CD4-positive, alpha-beta T cell (primary cell): ENCODE data around the gene WDR11. TPM values are rescaled to one million over a fixed set of nuclear protein-coding genes. Genes with fewer than 3 reads are reported as not detected.
A peak's percentile ranks its signal among the peaks of the same experiment; 100 is the strongest.

Experiments
- ATAC-seq: fragments of 200-7000 bp; cut with Tn5 transposase; one replicate; pipeline ENCODE4 v1.10.0; 2022; ENCODE audit warnings: mild to moderate bottlenecking; ENCODE audit not compliant: poor library complexity
- CTCF ChIA-PET: fragments of 350-600 bp; sonication (Branson Sonifier 250); formaldehyde crosslinking; loops from one replicate; lab custom pipeline; 2021; ENCODE audit warnings: antibody characterized with exemption, inconsistent platforms; lab: Charles Lee
- POLR2A ChIA-PET: fragments of 350-600 bp; sonication (Branson Sonifier 250); formaldehyde crosslinking; loops from one replicate; lab custom pipeline; 2021; ENCODE audit warnings: antibody characterized with exemption, inconsistent platforms; lab: Charles Lee
- DNase-seq, 14 experiments: peaks; one replicate each; pipeline ENCODE4 v3.0.0-alpha.2; 2013 to 2020; ENCODE audit warnings: mixed read lengths in 2 of 14
- H3K27ac ChIP-seq, 2 donors: one replicate each; pipeline versions ENCODE4 v1.5.1 to v1.7.0; 2013; ENCODE audit warnings: low read length in 2 of 2, low read depth in 1 of 2, mild to moderate bottlenecking in 1 of 2
- H3K27me3 ChIP-seq, 2 experiments: 1 replicate in 1 of 2; 2 replicates in 1 of 2; pipeline versions ENCODE4 v1.6.1 to v1.7.0; 2013; ENCODE audit warnings: low read length in 2 of 2, control low read depth in 1 of 2, mild to moderate bottlenecking in 1 of 2, moderate library complexity in 1 of 2; ENCODE audit not compliant: insufficient read depth in 2 of 2, control insufficient read depth in 1 of 2
- H3K36me3 ChIP-seq: one replicate; pipeline ENCODE4 v1.6.1; 2013; ENCODE audit warnings: low read length, control low read depth; ENCODE audit not compliant: insufficient read depth
- H3K4me1 ChIP-seq: one replicate; pipeline ENCODE4 v1.6.1; 2013; ENCODE audit warnings: low read length, control low read depth; ENCODE audit not compliant: insufficient read depth
- H3K4me3 ChIP-seq: one replicate; pipeline ENCODE4 v1.5.1; 2013; ENCODE audit warnings: mild to moderate bottlenecking, low read length, moderate library complexity
- H3K9me3 ChIP-seq, 2 experiments: 1 replicate in 1 of 2; 2 replicates in 1 of 2; pipeline versions ENCODE4 v1.6.1 to v1.7.0; 2013; ENCODE audit warnings: low read length in 2 of 2, mild to moderate bottlenecking in 2 of 2, control low read depth in 1 of 2, moderate library complexity in 1 of 2; ENCODE audit not compliant: control insufficient read depth in 1 of 2, insufficient read depth in 1 of 2
- H3K27ac Mint-ChIP-seq: one replicate; pipeline ENCODE4 v1.8.0; 2020; ENCODE audit warnings: mixed read lengths
- H3K27me3 Mint-ChIP-seq: one replicate; pipeline ENCODE4 v1.8.0; 2021; ENCODE audit warnings: mixed read lengths
- H3K36me3 Mint-ChIP-seq: one replicate; pipeline ENCODE4 v1.8.0; 2021; ENCODE audit warnings: low read depth, mixed read lengths
- H3K4me1 Mint-ChIP-seq: one replicate; pipeline ENCODE4 v1.8.0; 2021; ENCODE audit warnings: low read depth, mixed read lengths
- H3K4me3 Mint-ChIP-seq: one replicate; pipeline ENCODE4 v1.8.0; 2020; ENCODE audit warnings: mild to moderate bottlenecking, mixed read lengths
- H3K9me3 Mint-ChIP-seq: one replicate; pipeline ENCODE4 v1.8.0; 2020; ENCODE audit warnings: mixed read lengths
- intact Hi-C, 2 experiments: fragments of 100-400 bp; cut with DNase I in 1 of 2; cut with micrococcal nuclease in 1 of 2; formaldehyde crosslinking; loops; one replicate each; pipeline versions ENCODE4 v1.15.1 to v1.9.0; 2023 to 2025; cut with DNase I, micrococcal nuclease
- total RNA-seq, 174 experiments: library from RNA in 2 of 174; stranded (reverse) in 2 of 174; gene quantifications; one replicate each; pipeline ENCODE4 v1.2.3 and lab custom pipeline; 2021 to 2026
- TF ChIP-seq, protein P1 (sequence below): fragments of 200-600 bp; IDR thresholded peaks from one replicate; pipeline ENCODE4 v1.8.0; 2022; ENCODE audit warnings: antibody characterized with exemption, mild to moderate bottlenecking

The WDR11 gene
- total RNA-seq, 2 experiments from 2014 or later: 16.9 to 17.9 TPM

DNA sequence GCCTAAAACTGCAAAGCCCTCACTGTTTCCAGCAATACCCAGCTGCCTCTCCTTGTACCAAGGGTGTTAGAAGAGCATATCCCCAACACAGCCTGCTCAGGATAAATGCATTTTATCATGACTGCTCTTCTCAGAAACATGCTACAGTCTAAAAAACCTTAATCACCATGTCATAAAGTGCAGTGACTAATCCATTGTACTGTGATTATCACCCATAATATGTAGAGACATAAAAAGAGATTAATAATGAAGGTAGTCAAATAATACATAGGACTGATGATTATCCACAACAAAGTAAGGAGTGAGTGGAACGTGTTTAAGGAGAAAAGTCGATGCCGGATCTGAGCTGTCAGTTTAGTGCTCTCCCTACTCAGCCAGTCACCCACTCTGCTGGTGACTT lies 12.2 kb upstream of the WDR11 start:
- Mint-ChIP-seq H3K9me3 (no peaks in the 10 kb centered on the region), H3K4me1 (no peaks in the 10 kb centered on the region), H3K4me3 (no peak overlapping the region), H3K36me3 (no peaks in the 10 kb centered on the region), H3K27ac (no peak overlapping the region), H3K27me3 (peaks cover 14% of the 10 kb centered on the region)
- POLR2A ChIA-PET: no interaction called here
- H3K27ac ChIP-seq: no peak overlapping the region
- no peaks in the 10 kb centered on the region for H3K4me1 ChIP-seq
- no peaks in the 10 kb centered on the region for H3K27me3 ChIP-seq
- no peak overlapping the region for H3K4me3 ChIP-seq
- TF ChIP-seq, protein P1, sequence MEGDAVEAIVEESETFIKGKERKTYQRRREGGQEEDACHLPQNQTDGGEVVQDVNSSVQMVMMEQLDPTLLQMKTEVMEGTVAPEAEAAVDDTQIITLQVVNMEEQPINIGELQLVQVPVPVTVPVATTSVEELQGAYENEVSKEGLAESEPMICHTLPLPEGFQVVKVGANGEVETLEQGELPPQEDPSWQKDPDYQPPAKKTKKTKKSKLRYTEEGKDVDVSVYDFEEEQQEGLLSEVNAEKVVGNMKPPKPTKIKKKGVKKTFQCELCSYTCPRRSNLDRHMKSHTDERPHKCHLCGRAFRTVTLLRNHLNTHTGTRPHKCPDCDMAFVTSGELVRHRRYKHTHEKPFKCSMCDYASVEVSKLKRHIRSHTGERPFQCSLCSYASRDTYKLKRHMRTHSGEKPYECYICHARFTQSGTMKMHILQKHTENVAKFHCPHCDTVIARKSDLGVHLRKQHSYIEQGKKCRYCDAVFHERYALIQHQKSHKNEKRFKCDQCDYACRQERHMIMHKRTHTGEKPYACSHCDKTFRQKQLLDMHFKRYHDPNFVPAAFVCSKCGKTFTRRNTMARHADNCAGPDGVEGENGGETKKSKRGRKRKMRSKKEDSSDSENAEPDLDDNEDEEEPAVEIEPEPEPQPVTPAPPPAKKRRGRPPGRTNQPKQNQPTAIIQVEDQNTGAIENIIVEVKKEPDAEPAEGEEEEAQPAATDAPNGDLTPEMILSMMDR: no peak
- no peaks in the 10 kb centered on the region for H3K36me3 ChIP-seq
- ATAC-seq (no peak), DNase-seq (no peak)
- CTCF ChIA-PET: no interaction called here
- intact Hi-C loops: no loop called here
- H3K9me3 ChIP-seq: no peaks in the 10 kb centered on the region

DNA sequence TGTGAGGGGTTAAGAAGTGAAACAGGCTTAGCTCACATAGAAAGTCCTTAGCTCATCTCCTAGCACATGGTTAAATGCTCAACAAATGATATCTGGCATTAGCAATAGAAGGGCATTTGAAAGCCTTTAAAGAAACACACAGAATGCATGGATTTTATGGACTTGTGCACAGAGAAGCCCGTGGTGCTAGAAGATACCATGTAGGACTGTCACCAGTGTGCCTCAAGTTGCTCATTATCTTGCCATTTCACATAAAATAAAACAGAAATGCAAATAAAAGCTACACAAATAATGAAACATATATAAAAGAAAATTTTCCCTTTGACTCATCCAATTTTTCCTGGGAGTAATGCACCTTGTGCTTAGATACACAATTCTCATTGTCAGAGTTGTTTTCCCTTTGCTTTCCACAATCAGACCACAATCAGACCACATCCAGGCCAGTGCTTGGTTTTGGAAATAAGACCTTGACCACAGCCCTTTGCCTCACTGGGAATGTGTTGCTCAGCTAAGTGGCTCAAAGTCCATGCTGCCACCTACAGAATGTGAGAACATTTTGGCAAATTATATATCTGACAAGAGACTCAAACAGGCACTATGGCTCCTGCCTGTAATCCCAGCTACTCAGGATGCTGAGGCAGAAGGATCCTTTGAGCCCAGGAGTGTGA lies 9.5 kb upstream of the WDR11 start:
- Histone ChIP-seq H3K27ac (no peak overlapping the region), H3K9me3 (no peaks in the 10 kb centered on the region), H3K36me3 (no peaks in the 10 kb centered on the region), H3K4me3 (no peak overlapping the region), H3K4me1 (no peaks in the 10 kb centered on the region), H3K27me3 (no peaks in the 10 kb centered on the region)
- no peak for DNase-seq
- intact Hi-C loops: no loop called here
- CTCF ChIA-PET: no interaction called here
- H3K36me3 Mint-ChIP-seq: no peaks in the 10 kb centered on the region
- peaks cover 14% of the 10 kb centered on the region for H3K27me3 Mint-ChIP-seq
- no peaks in the 10 kb centered on the region for H3K4me1 Mint-ChIP-seq
- H3K27ac Mint-ChIP-seq: no peak overlapping the region
- no peaks in the 10 kb centered on the region for H3K9me3 Mint-ChIP-seq
- TF ChIP-seq, protein P1: no peak
- POLR2A ChIA-PET: no interaction called here
- no peak overlapping the region for H3K4me3 Mint-ChIP-seq
- ATAC-seq: no peak

DNA sequence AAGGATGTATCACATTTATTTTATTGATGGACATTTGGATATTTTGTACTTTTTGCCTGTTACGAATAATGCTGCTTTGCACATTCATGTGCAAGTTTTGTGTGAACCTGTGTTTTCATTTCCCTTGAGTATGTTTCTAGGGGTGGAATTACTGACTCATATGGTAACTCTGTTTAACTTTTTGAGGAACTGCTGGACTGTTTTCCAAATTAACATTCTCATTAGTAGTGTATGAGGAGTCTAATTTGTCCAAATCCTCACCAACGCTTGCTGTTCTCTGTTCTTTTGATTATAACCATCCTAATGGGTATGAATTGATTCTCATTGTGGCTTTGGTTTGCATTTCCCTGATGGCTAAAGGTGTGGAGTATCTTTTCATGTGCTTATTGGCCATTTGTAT lies 3.2 kb downstream of the WDR11 start:
- H3K4me1 Mint-ChIP-seq: peaks cover 55% of the 10 kb centered on the region
- Histone ChIP-seq H3K4me3 (no peak overlapping the region), H3K27ac (no peak overlapping the region), H3K9me3 (no peaks in the 10 kb centered on the region), H3K27me3 (no peaks in the 10 kb centered on the region), H3K36me3 (peaks cover 12% of the 10 kb centered on the region), H3K4me1 (peaks cover 12% of the 10 kb centered on the region)
- ATAC-seq (no peak), DNase-seq (no peak)
- H3K9me3 Mint-ChIP-seq: peaks cover 2% of the 10 kb centered on the region
- peaks cover 66% of the 10 kb centered on the region for H3K36me3 Mint-ChIP-seq
- POLR2A ChIA-PET: no interaction called here
- H3K27me3 Mint-ChIP-seq: no peaks in the 10 kb centered on the region
- peak overlapping the region; percentile 67 for H3K27ac Mint-ChIP-seq
- TF ChIP-seq, protein P1: no peak
- CTCF ChIA-PET: no interaction called here
- peak overlapping the region; percentile 74 for H3K4me3 Mint-ChIP-seq
- intact Hi-C loops: no loop called here
